HG03378 (cell line): Measurements from ENCODE around the gene TBCCD1.
"Not testable (repeated sequence)": the region's sequence is repeated elsewhere in the genome, so short reads cannot be mapped to it uniquely, and the experiment has no call there.

Source experiments
- ATAC-seq: cut with Tn5 transposase; IDR thresholded peaks from one replicate; pipeline ENCODE4 v1.9.1; 2021; ENCODE audit warnings: mild to moderate bottlenecking, moderate library complexity; ENCODE audit not compliant: unreplicated experiment

The TBCCD1 gene

GRCh38 chr3:186520957-186521842, 45.9 kb downstream of the TBCCD1 start:
- ATAC-seq, result peak; percentile 54

DNA sequence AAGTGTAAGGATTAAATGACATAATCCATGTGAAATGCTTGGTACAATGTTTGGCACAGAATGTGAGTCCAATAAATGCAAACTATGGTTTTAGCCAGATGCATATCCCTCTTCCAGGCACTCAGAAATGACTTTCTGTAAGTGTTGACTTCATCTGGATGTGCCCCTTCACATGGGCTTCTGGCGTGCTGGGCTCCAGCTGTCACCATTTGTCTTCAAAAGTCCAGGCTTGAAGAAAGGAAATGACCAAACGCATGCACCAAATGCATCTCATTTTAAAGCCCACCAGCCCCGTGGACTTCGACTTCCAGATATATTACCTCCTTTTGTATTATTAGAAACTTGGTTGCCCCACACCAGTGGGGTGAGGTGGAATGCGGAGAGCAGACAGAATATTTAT, 46.7 kb downstream of the TBCCD1 start:
- ATAC-seq, result no peak

- peak; percentile 41 for ATAC-seq
Measured at GRCh38 chr3:186519021-186519658, 48.0 kb downstream of the TBCCD1 start.

DNA sequence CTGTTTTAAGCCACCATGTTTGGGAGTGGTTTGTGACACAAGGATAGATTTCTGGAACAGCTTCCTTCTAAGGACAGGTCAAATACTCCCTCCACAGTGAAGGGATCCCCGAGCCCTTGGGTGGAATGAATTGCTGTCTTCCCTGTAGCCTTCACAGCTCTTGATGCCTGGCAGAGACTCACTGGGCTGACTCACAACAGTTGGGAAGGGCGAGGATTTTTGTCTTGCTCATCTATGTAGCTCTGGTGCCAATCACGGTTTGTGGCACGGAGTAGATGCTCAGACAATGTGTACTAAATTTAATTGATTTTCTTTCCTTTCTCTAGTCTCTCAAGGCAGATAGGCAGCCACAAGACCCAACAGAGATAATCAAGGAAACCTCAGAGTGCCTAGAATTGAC, 49.9 kb downstream of the TBCCD1 start:
- ATAC-seq, result no peak

DNA sequence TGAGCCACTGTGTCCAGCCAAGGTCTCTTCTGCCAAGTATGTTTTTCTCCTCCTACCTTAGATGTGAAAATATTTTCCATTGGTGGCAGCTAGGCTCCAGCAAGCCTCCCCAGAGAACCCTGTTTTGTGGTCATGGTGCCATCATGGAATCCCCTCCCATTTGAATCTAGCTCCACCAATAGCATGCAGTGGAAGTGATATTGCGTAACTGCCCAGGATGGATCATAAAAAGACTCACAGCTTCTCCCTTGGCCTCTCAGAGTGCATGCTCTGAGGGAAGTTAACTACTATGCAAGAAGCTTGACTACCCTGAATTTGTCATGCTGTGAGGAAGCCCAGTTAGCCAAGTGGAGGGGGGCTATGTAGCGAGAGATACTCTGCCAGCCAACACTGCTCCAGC, 50.5 kb downstream of the TBCCD1 start:
- ATAC-seq, result no peak

- ATAC-seq, result no peak
Measured at GRCh38 chr3:186515125-186515524, 52.0 kb downstream of the TBCCD1 start.

- ATAC-seq, result no peak
Measured at GRCh38 chr3:186514296-186515002, 52.7 kb downstream of the TBCCD1 start.

- ATAC-seq, result no peak
Measured at GRCh38 chr3:186513386-186513785, 53.8 kb downstream of the TBCCD1 start.

DNA sequence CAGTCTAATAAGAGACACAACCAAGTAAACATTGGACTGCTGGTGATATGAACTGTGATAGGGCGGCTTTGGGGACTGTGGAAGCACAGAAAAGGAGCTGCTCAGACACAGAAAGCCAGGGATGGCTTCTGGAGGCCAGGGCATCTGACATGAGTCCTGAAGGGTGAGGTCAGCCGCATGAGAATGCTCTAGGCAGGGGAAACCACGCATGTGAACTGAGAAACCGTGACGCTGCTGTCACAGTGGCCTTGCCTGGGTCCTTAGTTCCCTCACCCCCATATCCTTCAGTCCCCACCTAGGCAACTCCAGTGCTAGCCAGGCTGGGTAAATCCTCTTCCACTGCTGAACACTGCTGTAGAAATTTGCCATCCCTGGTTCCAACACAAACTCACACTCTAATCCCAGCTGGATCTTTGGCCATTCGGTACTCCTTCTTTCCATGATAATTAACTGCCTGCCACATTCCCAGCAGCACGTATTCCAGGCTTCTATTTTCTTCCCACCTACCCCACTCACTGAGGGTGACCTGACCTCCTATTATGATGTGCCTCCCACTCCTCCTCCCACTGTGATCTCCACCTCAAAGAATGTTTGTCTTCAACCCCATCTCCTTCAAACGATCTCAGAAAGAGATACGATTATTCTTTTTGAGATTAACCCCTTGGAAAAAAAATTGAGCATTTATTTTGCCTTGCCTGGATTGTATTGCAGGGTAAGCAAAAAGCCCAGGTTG, 54.4 kb downstream of the TBCCD1 start:
- ATAC-seq, result no peak

GRCh38 chr3:186511702-186512101, 55.4 kb downstream of the TBCCD1 start:
- ATAC-seq, result no peak

GRCh38 chr3:186511245-186511644, 55.9 kb downstream of the TBCCD1 start:
- ATAC-seq, result peak; percentile 79

GRCh38 chr3:186510374-186511079, 56.6 kb downstream of the TBCCD1 start:
- peak; percentile 29 for ATAC-seq

DNA sequence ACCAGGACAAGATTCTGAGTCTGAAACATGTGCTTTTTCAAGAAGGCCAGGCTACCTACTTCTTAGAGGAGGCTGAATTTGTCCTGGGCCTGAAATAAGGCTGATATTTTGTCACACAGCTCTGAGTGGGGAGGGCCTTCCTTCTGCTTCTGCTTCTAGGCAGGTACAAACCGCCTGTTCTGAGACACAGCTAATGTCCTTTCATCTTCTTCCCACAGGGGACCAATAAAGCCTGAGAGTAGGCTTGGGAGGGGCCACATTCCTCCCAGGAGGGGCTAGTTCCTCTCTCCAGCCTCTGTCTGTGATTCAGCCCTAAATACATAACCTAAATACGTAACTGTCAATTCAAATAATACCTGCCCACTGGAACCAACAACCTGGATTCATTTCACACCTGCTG, 57.7 kb downstream of the TBCCD1 start:
- ATAC-seq, result no peak

DNA sequence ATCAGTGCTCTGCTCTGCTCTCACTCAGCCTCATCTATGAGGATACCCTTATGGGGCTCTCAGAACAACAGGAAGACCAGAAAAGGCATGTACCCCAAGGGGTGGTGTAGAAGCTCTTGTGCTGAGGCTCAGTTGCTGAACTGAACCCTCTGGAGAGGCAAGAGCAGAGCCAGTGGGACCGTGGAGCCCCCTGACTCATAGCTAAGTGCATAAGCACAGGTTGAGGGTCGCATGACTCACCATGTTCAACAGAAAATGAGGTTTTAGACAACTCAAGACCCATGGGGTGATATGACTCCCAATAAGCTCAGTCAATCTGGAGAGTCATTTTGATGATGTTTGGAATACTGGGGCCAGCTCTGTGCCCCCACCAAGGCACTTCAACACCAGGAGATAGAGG, 60.3 kb downstream of the TBCCD1 start:
- no peak for ATAC-seq

GRCh38 chr3:186506191-186506739, 60.9 kb downstream of the TBCCD1 start:
- no peak for ATAC-seq

GRCh38 chr3:186502966-186503712, 64.0 kb downstream of the TBCCD1 start:
- ATAC-seq, result no peak

DNA sequence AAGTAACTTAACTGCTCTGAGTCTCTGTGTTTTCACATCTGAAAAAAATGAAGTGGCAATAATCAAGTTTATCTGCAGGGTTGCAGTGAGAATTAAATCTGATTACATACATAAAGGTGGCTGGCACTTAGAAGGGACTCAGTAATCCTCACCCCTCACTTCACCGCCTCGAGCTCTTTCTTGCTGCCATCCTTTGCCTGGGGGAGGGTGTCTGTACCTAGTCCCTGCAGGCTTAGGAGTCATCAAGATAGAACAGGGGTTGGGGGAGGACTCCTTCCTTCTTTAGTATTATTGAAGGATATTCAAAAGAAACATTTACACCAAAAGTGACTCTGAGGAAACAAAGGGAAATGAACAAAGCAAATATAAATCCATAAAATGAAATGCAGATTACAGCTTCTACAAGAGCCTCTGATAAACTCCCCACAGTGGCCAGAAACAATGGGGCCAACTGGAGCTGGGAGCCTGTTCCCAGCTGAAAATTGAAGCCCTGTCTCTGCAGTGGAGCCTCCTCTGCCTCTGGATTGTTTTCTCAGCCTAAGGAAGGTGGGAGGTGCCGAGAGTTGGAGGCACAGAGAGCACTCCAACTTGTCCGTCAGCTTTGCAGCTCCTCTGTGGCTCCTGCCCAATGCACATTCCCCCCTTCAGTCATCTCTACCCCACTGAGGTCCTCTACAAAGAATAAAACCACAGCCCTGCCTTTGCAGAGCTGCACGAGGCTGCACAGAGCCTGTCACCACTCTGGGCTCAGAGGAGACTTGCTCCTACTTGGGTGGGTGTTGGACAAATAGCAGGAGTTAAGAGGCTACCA, 64.8 kb downstream of the TBCCD1 start:
- ATAC-seq, result no peak

DNA sequence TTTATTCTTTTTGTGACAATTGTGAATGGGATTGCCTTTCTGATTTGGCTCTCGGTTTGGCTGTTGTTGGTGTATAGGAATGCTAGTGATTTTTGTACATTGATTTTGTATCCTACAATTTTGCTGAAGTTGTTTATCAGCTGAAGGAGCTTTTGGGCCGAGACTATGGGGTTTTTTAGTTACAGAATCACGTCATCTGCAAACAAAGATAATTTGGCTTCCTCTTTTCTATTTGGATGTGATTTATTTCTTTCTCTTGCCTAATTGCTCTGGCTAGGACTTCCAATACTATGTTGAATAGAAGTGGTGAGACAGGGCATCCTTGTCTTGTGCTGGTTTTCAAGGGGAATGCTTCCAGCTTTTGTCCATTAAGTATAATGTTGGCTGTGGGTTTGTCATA, 67.2 kb downstream of the TBCCD1 start:
- ATAC-seq, result not testable (repeated sequence)

- ATAC-seq, result not testable (repeated sequence)
Measured at GRCh38 chr3:186498022-186498421, 69.1 kb downstream of the TBCCD1 start.
